ENCODE data around the gene VPS8. TPM values are rescaled to one million over a fixed set of nuclear protein-coding genes. Genes with fewer than 3 reads are reported as not detected.

The VPS8 gene
- polyA plus RNA-seq, 4 donors = 33.2 to 57.4 (median 40.4) TPM

- no peak for DNase-seq (ENCODE audit: low read depth in 4 of 4, low spot score in 2 of 4)
Observed at GRCh38 chr3:185041540-185041939, 229.6 kb downstream of the VPS8 start.

- DNase-seq (ENCODE audit: low read depth in 4 of 4, low spot score in 2 of 4) = no peak
Observed at GRCh38 chr3:185042312-185043050, 230.5 kb downstream of the VPS8 start.

- DNase-seq (ENCODE audit: low read depth in 4 of 4, low spot score in 2 of 4) = no peak
Observed at GRCh38 chr3:185046164-185046515, 234.2 kb downstream of the VPS8 start.

- no peak for DNase-seq (ENCODE audit: low read depth in 4 of 4, low spot score in 2 of 4)
Observed at GRCh38 chr3:185046603-185047002, 234.6 kb downstream of the VPS8 start.

- no peak for DNase-seq (ENCODE audit: low read depth in 4 of 4, low spot score in 2 of 4)
Observed at GRCh38 chr3:185049710-185050109, 237.7 kb downstream of the VPS8 start.

- DNase-seq (ENCODE audit: low read depth in 4 of 4, low spot score in 2 of 4) = no peak
Observed at GRCh38 chr3:185051801-185052200, 239.8 kb downstream of the VPS8 start.

- DNase-seq (ENCODE audit: low read depth in 4 of 4, low spot score in 2 of 4) = no peak
Observed at GRCh38 chr3:185052631-185053030, 240.7 kb downstream of the VPS8 start.

- DNase-seq (ENCODE audit: low read depth in 4 of 4, low spot score in 2 of 4) = no peak
Observed at GRCh38 chr3:185056908-185057307, 244.9 kb downstream of the VPS8 start.

GRCh38 chr3:185057829-185058228, 245.9 kb downstream of the VPS8 start:
- DNase-seq (ENCODE audit: low read depth in 4 of 4, low spot score in 2 of 4) = no peak

GRCh38 chr3:185058796-185059195, 246.8 kb downstream of the VPS8 start:
- DNase-seq (ENCODE audit: low read depth in 4 of 4, low spot score in 2 of 4) = no peak

- no peak for DNase-seq (ENCODE audit: low read depth in 4 of 4, low spot score in 2 of 4)
Observed at GRCh38 chr3:185059766-185060165, 247.8 kb downstream of the VPS8 start.

GRCh38 chr3:185060655-185061054, 248.7 kb downstream of the VPS8 start:
- DNase-seq (ENCODE audit: low read depth in 4 of 4, low spot score in 2 of 4) = no peak

GRCh38 chr3:185062191-185062590, 250.2 kb downstream of the VPS8 start:
- DNase-seq (ENCODE audit: low read depth in 4 of 4, low spot score in 2 of 4) = no peak

- no peak for DNase-seq (ENCODE audit: low read depth in 4 of 4, low spot score in 2 of 4)
Observed at GRCh38 chr3:185063431-185063830, 251.5 kb downstream of the VPS8 start.

- DNase-seq (ENCODE audit: low read depth in 4 of 4, low spot score in 2 of 4) = no peak
Observed at GRCh38 chr3:185065059-185065458, 253.1 kb downstream of the VPS8 start.

- DNase-seq (ENCODE audit: low read depth in 4 of 4, low spot score in 2 of 4) = no peak
Observed at GRCh38 chr3:185066251-185066650, 254.3 kb downstream of the VPS8 start.

- no peak for DNase-seq (ENCODE audit: low read depth in 4 of 4, low spot score in 2 of 4)
Observed at GRCh38 chr3:185067173-185067572, 255.2 kb downstream of the VPS8 start.

- DNase-seq (ENCODE audit: low read depth in 4 of 4, low spot score in 2 of 4) = no peak
Observed at GRCh38 chr3:185069037-185070030, 257.4 kb downstream of the VPS8 start.

- DNase-seq (ENCODE audit: low read depth in 4 of 4, low spot score in 2 of 4) = no peak
Observed at GRCh38 chr3:185070491-185071286, 258.7 kb downstream of the VPS8 start.

- DNase-seq (ENCODE audit: low read depth in 4 of 4, low spot score in 2 of 4) = no peak
Observed at GRCh38 chr3:185071287-185071800, 259.4 kb downstream of the VPS8 start.

GRCh38 chr3:185075547-185075946, 263.6 kb downstream of the VPS8 start:
- DNase-seq (ENCODE audit: low read depth in 4 of 4, low spot score in 2 of 4) = no peak

Data from left renal cortex interstitium (tissue), 4 donors.